HL-60/S4 (cell line): ENCODE data around the gene HOXC11.

Experiments used
- in situ Hi-C: fragments of 300-500 bp; cut with MboI; formaldehyde crosslinking; loops from 2 replicates; pipeline ENCODE4 v1.14.3; 2022; ENCODE audit warnings: low sequenced_read_pairs

The HOXC11 gene

DNA sequence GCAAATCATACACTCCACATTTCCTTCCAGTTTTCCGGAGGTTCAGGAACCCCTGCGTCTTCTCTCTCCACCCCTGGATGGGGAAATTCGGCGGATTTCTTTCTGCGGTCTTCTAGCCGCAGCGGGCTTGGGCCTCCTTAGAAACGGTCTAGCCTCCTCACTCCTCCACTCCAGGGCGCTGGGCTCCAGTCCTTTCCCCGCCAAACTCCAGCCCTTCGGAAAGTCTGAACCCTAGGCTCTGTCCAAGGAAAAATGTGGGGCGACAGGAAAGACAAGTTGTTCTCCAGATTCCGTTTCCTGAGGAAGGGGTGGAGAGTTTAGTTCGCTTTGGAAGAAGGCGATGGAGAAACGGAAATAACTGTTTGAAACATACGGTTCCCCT, 10.6 kb downstream of the HOXC11 start:
- in situ Hi-C loops = no loop called here

DNA sequence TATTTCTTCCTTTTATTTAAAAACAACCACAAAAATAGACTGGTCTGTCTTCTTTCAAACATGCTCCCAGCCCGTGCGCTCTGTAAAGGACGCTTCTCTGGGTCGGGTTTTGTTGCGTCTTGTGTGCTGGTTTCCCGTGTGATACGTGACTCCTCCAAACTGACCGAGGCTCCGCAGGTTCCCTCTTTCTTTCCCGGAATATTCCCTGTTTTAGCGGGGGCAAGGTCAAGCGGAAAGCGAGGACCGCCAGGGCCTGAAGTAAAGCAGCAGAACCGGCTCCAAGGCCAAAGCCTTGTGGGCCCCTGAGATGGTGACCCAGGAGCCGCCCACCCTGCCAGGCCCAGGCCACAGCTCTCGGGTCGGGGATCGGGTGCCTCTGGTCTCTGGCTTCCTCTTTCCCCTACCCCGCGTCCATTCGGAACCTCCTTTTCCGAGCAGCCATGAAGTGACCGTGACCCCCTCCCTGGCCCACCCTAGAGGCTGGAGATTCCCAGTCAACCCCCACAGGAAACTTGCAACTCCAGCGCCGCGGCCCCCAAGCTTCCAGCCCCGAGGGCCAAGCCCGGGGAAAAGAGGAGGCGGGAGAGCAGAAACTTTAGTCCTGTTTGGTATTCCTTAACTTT, 11.1 kb downstream of the HOXC11 start:
- in situ Hi-C loops = no loop called here

DNA sequence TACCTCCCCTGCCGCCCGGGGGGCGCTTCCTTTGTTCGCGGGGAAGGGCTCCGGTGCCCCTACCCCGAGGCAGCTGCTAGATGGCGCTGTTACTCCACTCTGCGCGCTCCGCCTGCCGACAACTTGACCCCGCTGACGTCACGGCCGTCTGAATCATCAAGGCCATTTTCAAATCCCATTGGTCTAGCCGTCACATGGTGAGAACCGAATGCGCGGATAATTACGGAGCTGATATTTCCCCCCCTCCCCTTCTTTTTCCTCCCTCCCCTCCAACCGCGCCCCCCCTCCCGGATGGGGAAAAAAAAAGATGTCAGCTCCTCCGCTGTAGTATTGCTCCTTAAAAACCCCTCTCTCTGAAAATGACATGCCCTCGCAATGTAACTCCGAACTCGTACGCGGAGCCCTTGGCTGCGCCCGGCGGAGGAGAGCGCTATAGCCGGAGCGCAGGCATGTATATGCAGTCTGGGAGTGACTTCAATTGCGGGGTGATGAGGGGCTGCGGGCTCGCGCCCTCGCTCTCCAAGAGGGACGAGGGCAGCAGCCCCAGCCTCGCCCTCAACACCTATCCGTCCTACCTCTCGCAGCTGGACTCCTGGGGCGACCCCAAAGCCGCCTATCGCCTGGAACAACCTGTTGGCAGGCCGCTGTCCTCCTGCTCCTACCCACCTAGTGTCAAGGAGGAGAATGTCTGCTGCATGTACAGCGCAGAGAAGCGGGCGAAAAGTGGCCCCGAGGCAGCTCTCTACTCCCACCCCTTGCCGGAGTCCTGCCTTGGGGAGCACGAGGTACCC, 12.2 kb downstream of the HOXC11 start, which contains the start of gene HOXC10:
Gene HOXC10, plus strand, starts transcription at position 246 of the 791 bp plus-strand sequence. Its CDS starts 114 bp downstream, at position 360.
- in situ Hi-C loops = no loop called here

DNA sequence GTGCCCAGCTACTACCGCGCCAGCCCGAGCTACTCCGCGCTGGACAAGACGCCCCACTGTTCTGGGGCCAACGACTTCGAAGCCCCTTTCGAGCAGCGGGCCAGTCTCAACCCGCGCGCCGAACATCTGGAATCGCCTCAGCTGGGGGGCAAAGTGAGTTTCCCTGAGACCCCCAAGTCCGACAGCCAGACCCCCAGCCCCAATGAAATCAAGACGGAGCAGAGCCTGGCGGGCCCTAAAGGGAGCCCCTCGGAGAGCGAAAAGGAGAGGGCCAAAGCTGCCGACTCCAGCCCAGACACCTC, 12.7 kb downstream of the HOXC11 start:
- in situ Hi-C loops = no loop called here

DNA sequence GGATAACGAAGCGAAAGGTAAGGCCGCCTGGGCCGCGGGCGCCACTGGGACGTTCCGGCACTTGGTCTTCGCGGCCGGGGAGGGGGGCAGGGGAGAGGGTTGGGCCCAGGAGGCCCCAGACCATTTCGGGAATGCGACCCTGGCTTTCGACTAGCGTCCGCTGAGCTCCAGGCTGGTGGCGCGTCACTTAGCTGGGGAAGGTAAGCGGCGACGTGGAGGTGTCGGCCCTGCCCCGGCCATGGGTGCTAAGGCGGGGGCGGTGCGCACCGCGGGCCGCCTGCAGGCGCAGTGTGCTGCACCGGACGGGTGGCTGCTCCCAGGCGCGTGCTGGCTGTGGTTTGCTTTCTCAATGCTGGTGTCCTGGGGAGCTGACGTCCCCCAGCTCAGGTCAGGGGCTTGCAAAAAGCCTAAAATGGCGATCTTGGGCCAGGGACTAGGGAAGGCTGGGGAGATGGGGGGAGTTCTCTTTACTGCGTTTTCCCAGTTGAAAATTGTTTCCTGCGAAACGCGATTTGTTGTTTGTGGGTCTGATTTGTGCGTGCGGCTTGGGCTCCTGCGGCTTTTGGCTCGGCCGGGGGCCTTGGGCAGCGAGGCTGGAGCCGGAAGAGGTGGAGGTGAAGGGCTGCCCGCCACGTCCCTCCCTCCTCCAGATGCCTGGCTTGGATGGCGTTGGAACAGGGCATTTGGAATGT, 13.2 kb downstream of the HOXC11 start:
- in situ Hi-C loops = no loop called here

DNA sequence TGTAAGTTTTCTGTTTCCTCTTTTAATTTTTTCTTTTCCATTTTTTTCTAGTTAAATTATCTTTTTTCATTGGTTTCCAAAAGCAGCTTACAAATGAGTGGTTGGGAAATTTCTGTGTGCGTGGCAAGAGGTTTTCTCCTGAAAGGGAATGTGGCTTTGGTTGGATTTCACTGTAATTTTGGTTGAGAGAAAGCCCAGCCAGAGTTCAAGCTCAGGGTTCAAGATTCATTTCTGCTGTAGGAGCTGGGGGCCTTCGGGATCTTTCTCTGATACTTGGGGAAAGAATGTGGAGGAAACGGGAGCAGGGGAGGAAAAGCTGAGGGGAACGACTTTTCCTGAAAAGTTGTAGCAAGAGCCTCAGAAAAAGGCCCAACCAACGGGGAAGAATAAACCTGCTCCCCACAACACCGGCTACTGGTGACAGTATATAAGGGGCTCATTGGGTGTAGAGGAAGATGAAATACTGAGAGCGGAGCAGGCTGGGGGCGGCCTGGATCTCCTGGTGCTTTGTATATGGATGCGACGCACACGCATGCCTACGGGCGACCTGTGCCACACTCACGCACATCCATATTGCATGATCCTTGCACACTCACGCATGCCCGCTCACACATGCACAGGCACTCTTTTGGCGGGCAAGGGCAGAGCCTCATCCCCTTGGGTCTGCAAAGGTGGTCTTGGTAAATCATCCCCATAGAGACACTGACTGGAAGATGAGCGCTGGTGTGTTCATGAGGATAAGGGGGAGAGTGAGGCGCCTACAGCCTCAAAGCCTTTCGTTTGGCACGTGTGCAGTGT, 14.0 kb downstream of the HOXC11 start:
- in situ Hi-C loops = no loop called here

DNA sequence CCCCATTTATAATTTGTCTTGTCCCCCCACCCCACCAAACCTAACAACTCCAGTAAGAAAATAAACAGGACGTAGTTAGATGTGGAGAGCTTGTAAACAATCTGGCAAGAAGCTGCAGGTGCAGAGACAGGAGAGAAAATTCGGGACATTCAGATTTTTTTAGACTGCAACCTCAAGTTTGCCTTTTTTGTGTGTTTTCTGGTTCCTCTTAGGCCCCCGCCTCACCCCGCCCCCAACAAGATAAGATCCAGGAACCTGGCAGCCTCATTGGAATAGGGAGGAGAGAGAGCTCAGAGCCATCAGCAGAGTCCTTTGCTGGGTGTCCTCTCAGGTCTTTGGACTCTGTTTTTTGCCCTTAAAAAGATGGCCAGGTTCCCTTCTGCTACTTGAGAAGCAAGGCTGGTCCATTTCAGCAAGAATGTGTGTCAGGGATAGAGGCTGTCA, 14.9 kb downstream of the HOXC11 start:
- in situ Hi-C loops = no loop called here

DNA sequence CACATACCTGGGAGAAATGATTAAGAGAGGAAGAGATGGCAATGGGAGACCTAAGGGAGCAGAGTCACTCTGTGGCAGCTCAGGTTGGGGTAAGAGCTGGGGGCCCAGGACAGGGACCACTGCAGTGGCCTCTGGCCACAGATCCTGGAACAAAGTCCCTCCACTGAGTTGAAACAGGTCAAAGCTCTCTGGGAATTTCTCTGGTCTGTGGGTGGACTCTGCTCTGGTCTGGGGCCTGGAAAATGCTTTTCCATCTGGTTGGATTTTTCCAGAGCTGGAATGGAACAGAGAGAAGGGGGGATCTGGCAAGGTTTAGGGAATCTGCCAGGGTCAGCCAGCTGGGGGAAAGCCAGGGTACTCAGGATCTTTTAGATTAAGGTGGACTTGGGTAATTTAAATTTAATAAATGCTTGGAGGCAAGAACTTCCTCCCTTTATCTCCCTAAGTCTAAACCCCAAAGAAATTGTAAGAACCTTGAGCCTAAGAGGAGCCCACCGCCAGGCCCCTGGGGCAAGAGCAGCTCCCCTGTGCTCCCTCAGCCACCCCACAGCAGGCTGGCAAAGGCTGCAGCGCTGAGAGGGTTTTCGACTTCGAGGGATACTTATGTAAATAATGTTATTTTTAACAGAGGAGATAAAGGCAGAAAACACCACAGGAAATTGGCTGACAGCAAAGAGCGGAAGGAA, 15.8 kb downstream of the HOXC11 start:
- in situ Hi-C loops = no loop called here

DNA sequence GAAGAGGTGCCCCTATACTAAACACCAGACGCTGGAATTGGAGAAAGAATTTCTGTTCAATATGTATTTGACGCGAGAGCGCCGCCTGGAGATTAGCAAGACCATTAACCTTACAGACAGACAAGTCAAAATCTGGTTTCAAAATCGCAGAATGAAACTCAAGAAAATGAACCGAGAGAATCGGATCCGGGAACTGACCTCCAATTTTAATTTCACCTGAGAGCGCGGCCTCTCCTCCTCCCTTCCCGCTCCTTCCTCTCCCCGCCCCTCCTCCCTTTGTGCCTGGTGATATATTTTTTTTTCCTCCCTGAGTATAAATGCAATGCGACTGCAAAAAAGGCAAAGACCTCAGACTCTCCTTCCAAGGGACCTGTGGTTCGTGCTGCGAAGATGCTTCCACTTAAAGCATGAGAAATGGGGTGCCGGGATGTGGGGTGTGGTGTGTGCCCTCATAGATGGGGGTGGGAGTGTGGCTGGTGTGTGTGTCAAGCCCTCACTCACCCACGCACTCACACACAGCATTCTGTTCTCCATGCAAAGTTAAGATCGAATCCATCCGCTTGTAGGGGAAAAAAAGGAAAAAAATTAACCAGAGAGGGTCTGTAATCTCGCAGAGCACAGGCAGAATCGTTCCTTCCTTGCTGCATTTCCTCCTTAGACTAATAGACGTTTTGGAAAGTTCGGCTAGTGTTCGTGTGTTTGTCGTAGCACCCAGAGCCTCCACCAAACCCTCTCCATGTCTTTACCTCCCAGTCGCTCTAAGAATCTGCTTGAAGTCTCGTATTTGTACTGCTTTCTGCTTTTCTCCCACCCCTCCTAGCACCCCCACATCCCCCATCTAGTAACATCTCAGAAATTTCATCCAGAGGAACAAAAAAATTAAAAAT, 16.5 kb downstream of the HOXC11 start:
- in situ Hi-C loops = loop anchor here (10.0 kb wide), 2 partner anchors 215 to 385 kb away; no protein-coding TSS in a partner anchor

DNA sequence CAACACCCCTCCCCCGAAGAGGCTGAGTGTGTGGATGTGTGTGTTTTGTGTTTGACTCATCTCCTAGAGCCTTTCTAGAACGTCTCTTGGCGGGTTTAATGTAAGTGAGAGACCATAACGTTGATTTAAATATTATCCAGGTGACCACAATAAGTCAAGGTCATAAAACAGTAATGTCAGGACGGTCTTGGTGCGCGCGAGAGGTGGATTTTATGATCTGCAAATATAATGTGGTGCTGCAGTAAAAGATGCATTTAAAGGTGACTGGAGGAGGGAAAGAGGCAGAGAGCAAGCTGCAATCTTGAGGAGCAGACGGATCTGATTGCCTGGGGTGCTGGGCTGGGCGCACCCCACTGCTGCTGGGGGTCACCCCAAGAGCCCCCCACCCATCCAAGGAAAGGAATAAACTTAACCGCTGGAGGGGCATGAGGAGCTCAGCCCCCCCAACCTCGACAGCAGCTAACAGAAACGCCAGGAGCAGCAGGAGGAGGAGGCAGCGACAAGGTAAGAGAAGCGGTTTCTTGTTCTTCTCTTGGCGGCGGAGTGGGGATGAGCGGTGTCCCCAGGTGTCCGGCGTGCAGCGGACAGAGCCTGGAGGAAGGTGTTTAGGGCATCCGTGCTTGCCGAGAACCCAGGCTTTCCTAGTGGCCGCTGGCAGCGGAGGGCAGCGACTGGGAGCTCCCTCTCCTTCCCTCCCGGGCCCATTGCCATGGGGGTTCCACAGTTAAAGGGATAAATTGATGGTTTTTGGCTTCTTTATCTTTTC, 17.6 kb downstream of the HOXC11 start:
- in situ Hi-C loops = loop anchor here (10.0 kb wide), 2 partner anchors 214 to 384 kb away; no protein-coding TSS in a partner anchor

DNA sequence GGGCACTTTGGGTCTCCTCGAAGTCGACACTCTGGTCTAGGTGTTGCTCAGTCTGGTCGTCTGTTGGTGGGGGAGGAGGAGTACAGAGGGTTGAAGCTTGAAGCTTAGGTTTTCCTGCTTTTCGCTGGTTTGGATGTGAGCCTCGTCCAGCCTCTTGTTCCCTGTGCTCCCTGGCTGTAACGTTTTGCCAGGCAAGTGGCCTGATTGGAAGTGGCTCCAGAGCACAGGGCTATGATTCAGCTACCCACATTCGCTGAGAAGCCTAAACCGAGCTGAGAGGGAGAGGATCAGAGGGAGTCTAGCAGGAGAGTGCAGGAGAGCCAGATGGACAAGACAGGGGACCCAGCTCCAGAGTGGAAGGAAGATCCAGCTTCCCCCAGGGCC, 18.1 kb downstream of the HOXC11 start:
- in situ Hi-C loops = loop anchor here (10.0 kb wide), 2 partner anchors 214 to 384 kb away; no protein-coding TSS in a partner anchor

DNA sequence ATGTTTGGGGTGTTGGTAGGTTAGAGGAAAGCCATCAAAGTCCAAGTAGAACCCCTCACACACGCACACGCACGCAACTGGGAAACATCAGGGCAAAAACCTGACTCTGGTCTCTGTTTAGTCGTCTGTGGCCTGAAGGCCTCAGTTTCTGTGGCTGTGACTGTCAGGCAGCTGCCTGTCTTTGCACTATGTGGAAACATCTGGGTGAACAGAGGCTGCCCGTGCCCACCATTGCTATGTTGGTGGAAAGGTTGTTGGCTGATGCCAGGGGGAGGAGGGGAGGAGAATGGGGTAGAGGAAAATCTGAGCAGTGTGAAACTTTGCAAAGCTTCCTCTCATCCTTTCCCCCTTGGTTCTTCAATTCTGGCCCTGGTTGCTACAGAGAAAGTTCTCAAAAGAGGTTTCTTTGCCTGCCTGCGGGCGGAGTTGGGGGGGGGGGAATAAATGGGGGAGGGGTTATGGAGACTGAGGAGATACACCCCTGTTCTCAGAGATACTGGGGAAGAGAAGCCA, 19.5 kb downstream of the HOXC11 start:
- in situ Hi-C loops = loop anchor here (10.0 kb wide), 2 partner anchors 212 to 382 kb away; no protein-coding TSS in a partner anchor

DNA sequence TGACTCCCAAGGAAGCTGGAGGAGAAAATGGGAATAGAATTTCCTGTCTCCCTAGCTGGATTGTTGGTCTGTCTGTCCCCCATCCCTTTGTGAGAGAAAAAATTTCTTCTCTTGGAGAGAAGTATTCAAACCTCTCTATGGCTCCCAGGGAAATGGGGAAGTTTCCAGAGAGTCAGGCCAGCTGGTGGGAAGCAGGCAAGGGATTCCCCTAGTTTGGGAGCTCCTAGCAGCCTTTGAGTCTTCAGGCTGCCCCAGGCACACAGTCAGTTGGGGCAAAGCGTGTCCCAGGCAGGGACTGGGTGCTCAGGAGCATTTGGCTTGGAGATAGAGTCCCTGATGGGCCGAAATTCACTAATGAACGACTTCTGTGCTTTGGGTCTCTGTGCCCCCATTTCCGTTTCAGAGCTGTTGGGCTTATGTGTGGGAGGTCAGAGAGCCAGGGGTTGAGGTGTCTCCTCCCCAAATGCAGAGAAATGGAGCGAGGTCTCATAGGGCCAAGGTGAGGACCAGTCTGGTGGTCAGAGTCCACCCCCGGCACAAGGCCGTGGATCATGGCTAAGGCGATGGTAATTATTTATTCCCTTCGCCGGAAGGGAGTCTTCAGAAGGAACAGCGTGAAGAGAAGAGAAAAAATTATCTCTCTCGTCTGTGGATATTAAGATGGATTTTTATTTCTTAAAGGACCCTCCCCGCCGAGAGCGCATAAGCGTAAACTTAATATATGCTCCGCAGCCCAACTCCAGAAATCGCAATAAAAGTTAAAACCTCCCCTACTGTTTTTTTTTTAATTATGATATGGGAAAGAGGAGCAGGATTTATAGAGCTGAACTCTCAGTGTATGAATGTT, 20.5 kb downstream of the HOXC11 start:
- in situ Hi-C loops = loop anchor here (10.0 kb wide), 2 partner anchors 211 to 381 kb away; no protein-coding TSS in a partner anchor

DNA sequence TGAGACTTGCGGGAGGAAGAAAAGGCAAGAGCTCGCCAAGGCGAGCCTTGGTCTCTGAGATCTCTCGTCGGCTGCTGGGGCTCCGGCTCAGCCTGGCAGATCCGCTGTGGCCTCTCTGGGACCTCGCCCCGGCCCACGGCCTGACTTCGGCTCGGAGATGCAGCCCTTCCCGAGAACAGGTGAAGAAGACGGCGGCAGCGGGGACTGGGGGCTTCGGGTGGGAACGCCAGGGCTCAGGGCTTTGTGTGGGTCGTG, 21.0 kb downstream of the HOXC11 start:
- in situ Hi-C loops = loop anchor here (10.0 kb wide), 2 partner anchors 211 to 381 kb away; no protein-coding TSS in a partner anchor

DNA sequence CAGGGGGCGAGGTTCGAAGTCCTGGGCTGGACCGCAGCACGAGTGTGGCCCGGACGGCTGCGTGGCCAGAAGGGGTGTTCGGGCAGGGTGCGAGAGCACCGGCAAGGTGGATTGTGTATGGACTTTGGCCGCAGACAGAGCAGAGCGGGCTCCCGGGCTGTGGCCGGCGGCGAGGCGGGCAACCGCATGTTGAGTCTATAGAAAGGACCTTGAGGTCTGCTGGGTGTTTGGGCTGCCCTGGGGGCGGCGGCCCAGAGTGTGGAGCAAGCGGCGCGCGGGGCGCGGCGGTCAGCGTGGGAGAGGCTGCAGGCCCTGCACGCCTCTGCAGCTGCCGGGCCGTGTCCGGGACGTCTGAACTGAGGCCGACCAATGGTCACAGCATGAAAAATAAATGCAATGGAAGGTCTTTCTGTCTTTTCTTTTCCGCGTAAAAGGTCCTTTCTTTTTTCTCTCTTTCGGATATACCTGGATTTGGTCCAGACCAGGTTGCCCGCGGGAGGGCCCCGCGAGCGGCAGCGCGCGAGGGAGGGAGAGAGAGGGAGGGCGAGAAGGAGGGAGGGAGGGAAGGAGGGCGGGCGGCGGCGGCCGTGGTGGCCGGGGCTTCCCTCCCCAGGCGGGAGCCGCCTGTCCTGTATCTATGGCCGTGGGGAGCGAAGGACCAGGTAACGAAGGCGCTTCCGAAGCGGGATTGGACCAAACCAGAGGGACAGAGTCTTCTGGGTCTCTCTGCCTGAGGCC, 21.5 kb downstream of the HOXC11 start:
- in situ Hi-C loops = loop anchor here (10.0 kb wide), 2 partner anchors 210 to 380 kb away; no protein-coding TSS in a partner anchor

DNA sequence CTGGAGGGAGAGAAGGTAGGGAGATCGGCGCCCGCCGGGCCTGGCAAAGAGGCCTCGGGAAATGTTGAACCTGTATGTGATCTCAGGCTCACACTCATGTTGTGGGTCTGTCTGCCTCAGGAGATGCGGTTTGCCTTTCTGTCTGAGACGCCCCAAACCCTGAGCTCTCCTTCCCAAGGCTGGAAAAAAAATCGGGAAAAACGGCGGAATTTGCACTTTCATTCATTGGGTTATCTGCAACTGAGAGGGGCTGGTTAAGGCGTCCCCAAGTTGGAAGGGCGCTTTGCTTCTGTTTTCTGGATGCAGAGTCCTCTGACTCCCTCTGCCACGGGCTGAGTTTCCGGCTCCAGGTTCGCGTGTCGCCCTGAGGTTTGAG, 22.1 kb downstream of the HOXC11 start:
- in situ Hi-C loops = loop anchor here (10.0 kb wide), 2 partner anchors 210 to 380 kb away; no protein-coding TSS in a partner anchor
